ENCODE results near the gene ZG16B. TPM values are rescaled to one million over a fixed set of nuclear protein-coding genes. Genes with fewer than 3 reads are reported as not detected.

Gene ZG16B
- total RNA-seq, 6 experiments from 2014 or later = 0.24 to 1.6 (median 0.50) TPM; not detected in 2

DNA sequence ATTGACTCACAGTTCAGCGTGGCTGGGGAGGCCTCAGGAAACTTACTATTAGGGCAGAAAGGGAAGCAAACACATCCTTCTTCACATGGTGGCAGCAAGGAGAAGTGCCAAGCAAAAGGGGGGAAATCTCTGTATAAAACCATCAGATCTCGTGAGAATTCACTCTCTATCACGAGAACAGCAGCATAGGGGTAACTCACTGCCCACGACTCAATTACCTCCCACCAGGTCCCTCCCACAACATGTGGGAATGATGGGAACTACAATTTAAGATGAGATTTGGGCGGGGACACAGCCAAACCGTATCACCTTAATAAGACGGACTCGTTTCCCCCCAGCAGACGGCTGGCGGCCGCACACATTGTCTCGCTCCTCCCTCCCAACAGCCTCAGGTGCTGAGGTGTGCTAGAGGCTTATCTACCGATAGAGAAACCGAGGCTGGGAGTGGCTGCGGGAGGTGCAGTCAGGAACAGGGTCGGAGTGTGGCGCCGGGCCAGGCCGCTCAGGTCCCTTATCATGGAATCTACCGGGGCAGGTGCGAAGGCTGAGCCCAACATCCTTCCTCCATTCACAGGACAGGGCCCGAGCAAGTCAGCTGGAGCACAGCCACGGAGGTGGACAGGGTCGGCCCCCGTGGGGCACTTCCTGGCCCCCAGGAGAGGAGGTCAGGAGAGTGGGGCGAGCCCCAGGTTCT lies 4.9 kb upstream of the ZG16B start:
- no peak overlapping the region for H3K4me3 ChIP-seq
- 55% methylated on average over 14 of the region's 26 CpGs for WGBS (ENCODE audit: insufficient coverage, low coverage, low lambda C conversion rate, missing lambda C conversion rate)
- no peak overlapping the region for H3K27ac ChIP-seq
- H3K27me3 ChIP-seq = no peaks in the 10 kb centered on the region
- H3K36me3 ChIP-seq = no peaks in the 10 kb centered on the region
- intact Hi-C loops (cut with DNase I) = no loop called here
- no peak for TF ChIP-seq POLR2A (IDR thresholded peaks at IDR 0.05)
- TF ChIP-seq, protein P1, sequence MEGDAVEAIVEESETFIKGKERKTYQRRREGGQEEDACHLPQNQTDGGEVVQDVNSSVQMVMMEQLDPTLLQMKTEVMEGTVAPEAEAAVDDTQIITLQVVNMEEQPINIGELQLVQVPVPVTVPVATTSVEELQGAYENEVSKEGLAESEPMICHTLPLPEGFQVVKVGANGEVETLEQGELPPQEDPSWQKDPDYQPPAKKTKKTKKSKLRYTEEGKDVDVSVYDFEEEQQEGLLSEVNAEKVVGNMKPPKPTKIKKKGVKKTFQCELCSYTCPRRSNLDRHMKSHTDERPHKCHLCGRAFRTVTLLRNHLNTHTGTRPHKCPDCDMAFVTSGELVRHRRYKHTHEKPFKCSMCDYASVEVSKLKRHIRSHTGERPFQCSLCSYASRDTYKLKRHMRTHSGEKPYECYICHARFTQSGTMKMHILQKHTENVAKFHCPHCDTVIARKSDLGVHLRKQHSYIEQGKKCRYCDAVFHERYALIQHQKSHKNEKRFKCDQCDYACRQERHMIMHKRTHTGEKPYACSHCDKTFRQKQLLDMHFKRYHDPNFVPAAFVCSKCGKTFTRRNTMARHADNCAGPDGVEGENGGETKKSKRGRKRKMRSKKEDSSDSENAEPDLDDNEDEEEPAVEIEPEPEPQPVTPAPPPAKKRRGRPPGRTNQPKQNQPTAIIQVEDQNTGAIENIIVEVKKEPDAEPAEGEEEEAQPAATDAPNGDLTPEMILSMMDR (IDR thresholded peaks at IDR 0.05) = no peak
- H3K9me3 ChIP-seq = no peaks in the 10 kb centered on the region
- no peaks in the 10 kb centered on the region for H3K4me1 ChIP-seq
- DNase-seq (peak in 1 of 3 donors; percentile 39), ATAC-seq (no peak)

DNA sequence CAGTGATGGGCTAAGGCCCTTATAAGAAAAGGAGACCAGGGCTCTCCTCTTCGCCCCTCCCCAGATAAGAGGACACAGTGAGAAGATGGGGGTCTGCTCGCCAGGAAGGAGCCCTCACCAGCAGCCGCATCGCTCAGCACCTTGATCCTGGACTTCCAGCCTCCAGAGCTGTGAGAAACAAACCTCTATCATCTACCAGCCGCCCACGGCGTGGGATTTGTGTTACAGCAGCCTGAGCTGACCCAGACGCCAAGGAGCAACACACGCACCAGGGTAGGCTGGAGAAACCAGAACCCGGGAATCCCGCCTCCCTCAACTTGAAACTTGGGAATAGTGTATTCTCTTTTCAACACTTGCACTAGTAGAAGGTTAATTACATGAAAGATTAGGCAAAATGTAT lies 4.2 kb upstream of the ZG16B start:
- intact Hi-C loops (cut with DNase I) = no loop called here
- no peaks in the 10 kb centered on the region for H3K27me3 ChIP-seq
- H3K4me3 ChIP-seq = no peak overlapping the region
- ATAC-seq (no peak), DNase-seq (peak in 1 of 3 donors; percentile 12)
- no peaks in the 10 kb centered on the region for H3K36me3 ChIP-seq
- WGBS (ENCODE audit: insufficient coverage, low coverage, low lambda C conversion rate, missing lambda C conversion rate) = 83% methylated on average over 5 of the region's 11 CpGs
- no peaks in the 10 kb centered on the region for H3K4me1 ChIP-seq
- TF ChIP-seq, protein P1 (IDR thresholded peaks at IDR 0.05) = no peak
- TF ChIP-seq POLR2A (IDR thresholded peaks at IDR 0.05) = no peak
- H3K9me3 ChIP-seq = no peaks in the 10 kb centered on the region
- no peak overlapping the region for H3K27ac ChIP-seq

DNA sequence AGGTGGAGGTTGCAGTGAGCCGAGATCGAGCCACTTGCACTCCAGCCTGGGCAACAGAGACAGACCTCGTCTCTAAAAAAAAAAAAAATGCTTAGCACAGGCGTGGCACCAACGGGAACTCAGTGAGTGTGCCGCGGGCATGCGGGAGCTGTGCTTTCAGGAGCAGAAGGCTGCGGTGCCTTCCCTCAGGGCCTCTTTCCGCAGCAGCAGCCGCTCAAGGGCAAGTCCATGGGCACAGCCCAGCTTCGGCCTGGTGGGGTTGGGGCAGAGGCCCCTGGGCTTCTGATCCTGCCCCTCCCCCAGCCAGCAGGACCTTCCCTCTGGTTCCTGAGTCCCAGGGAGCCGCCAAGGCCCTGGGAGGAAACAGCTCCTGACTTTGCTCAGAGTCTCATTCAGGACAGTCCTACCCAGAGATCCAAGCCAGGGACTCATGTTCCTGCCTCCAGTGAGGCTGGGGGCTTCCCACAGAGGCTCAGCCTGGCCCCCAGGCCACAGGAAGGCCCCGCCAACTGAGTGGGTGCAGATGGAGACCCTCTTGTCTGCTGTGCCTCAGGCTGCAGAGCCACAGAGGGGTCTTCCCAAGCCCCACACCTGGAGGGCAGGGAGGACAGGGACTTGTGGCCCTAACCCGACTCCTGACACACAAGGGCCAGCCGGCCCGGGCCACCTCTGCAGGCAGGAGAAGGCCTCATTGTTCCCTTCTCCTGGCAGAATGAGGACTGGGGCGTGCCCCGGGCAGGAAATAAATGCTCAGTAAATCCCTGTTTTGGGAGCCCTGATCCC lies 3.3 kb upstream of the ZG16B start:
- TF ChIP-seq POLR2A (IDR thresholded peaks at IDR 0.05) = no peak
- TF ChIP-seq, protein P1 (IDR thresholded peaks at IDR 0.05) = no peak
- ATAC-seq = no peak
- Histone ChIP-seq H3K36me3 (no peaks in the 10 kb centered on the region), H3K4me3 (no peak overlapping the region), H3K27me3 (no peaks in the 10 kb centered on the region), H3K9me3 (no peaks in the 10 kb centered on the region), H3K27ac (no peak overlapping the region), H3K4me1 (no peaks in the 10 kb centered on the region)
- intact Hi-C loops (cut with DNase I) = no loop called here
- 66% methylated on average over 5 of the region's 19 CpGs for WGBS (ENCODE audit: insufficient coverage, low coverage, low lambda C conversion rate, missing lambda C conversion rate)
- DNase-seq = peak in 1 of 3 donors; percentile 35

DNA sequence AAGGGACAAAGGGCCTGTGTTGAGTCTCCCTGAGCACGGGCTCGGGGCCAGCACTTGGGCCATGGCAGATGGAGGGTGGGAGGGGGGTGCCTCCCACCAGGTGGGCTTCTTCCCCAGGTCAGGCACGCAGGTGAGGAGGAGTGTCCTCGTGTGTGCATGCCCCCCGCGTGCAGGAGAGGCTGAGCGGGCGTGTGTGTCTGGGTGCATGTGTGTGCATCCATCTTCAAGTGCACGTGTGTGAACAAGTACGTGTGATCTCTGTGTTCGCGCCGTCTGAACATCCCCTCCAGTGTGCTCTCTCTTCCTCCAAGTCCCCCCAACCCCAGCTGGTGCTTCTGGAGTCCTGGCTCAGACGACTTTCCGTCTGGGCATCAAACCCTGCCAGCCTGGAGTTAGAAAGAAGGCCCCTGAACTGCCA lies 2.7 kb upstream of the ZG16B start:
- Histone ChIP-seq H3K4me3 (no peak overlapping the region), H3K27me3 (no peaks in the 10 kb centered on the region), H3K4me1 (no peaks in the 10 kb centered on the region), H3K9me3 (no peaks in the 10 kb centered on the region), H3K36me3 (no peaks in the 10 kb centered on the region), H3K27ac (no peak overlapping the region)
- DNase-seq (peak in 1 of 3 donors; percentile 29), ATAC-seq (no peak)
- intact Hi-C loops (cut with DNase I) = no loop called here
- TF ChIP-seq, protein P1 (IDR thresholded peaks at IDR 0.05) = no peak
- no peak for TF ChIP-seq POLR2A (IDR thresholded peaks at IDR 0.05)
- no CpG with 5 or more reads among the region's 15 CpGs for WGBS (ENCODE audit: insufficient coverage, low coverage, low lambda C conversion rate, missing lambda C conversion rate)

Data from right lobe of liver (tissue), 6 donors.